GM12878 (cell line): Measurements from ENCODE around the gene ZNF366. TPM values are rescaled to one million over a fixed set of nuclear protein-coding genes. Genes with fewer than 3 reads are reported as not detected.

ENCODE experiments used
- ASH2L ChIP-seq: fragments of 300-600, 200-600 bp; sonication (generic); IDR thresholded peaks from 2 replicates; pipeline ENCODE4 v1.6.1; 2017; ENCODE audit warnings: low read depth, mild to moderate bottlenecking, borderline replicate concordance
- BCL11A ChIP-seq: IDR thresholded peaks from 2 replicates; pipeline ENCODE4 v1.6.1; 2011; ENCODE audit warnings: low read depth, low read length
- BMI1 ChIP-seq: fragments of 450-650 bp; IDR thresholded peaks from 2 replicates; pipeline ENCODE4 v1.6.1; 2016; ENCODE audit warnings: mild to moderate bottlenecking, moderate library complexity, borderline replicate concordance
- BRCA1 ChIP-seq: IDR thresholded peaks from 2 replicates; pipeline ENCODE4 v1.6.1; 2011; ENCODE audit warnings: low read depth, low read length, improper control_type of control experiment
- CBFB ChIP-seq: IDR thresholded peaks from 2 replicates; pipeline ENCODE4 v1.6.1; 2016; ENCODE audit warnings: antibody characterized with exemption, low read depth
- CREM ChIP-seq: IDR thresholded peaks from 2 replicates; pipeline ENCODE4 v1.6.1; 2014; ENCODE audit warnings: antibody characterized with exemption, low read depth
- ELK1 ChIP-seq: IDR thresholded peaks from 2 replicates; pipeline ENCODE4 v1.6.1; 2012; ENCODE audit warnings: low read depth, low read length, improper control_type of control experiment
- ETV6 ChIP-seq, 2 experiments: fragments of 450-650 bp in 1 of 2; IDR thresholded peaks in 1 of 2; conservative IDR thresholded peaks in 1 of 2; 2 replicates each; pipeline ENCODE4 v1.6.1; 2014; ENCODE audit warnings: antibody characterized with exemption in 1 of 2, borderline replicate concordance in 1 of 2, low read depth in 1 of 2, mild to moderate bottlenecking in 1 of 2, moderate library complexity in 1 of 2
- FOS ChIP-seq: IDR thresholded peaks from 3 replicates; pipeline ENCODE4 v1.6.1; 2011; ENCODE audit warnings: borderline replicate concordance; ENCODE audit not compliant: insufficient read length; ENCODE audit errors: extremely low read depth
- JUNB ChIP-seq: IDR thresholded peaks from 2 replicates; pipeline ENCODE4 v1.6.1; 2016; ENCODE audit warnings: antibody characterized with exemption, mild to moderate bottlenecking
- MEF2A ChIP-seq: IDR thresholded peaks from 2 replicates; pipeline ENCODE4 v1.6.1; 2011; ENCODE audit warnings: low read depth, mild to moderate bottlenecking, low read length, moderate library complexity; ENCODE audit not compliant: insufficient read depth
- NFYB ChIP-seq: IDR thresholded peaks from 2 replicates; pipeline ENCODE4 v1.6.1; 2011; ENCODE audit warnings: low read depth, mild to moderate bottlenecking, low read length, improper control_type of control experiment, moderate library complexity; ENCODE audit not compliant: insufficient read depth
- NR2C2 ChIP-seq: IDR thresholded peaks from 2 replicates; pipeline ENCODE4 v1.6.1; 2011; ENCODE audit warnings: borderline replicate concordance, low read depth; ENCODE audit not compliant: control insufficient read depth, insufficient read length
- NR2F1 ChIP-seq: fragments of 450-650 bp; conservative IDR thresholded peaks from 2 replicates; pipeline ENCODE4 v1.6.1; 2017; ENCODE audit warnings: mild to moderate bottlenecking
- NRF1 ChIP-seq: conservative IDR thresholded peaks from 2 replicates; pipeline ENCODE4 v1.6.1; 2011; ENCODE audit warnings: mild to moderate bottlenecking, low read depth, low read length, improper control_type of control experiment
- PAX8 ChIP-seq: fragments of 450-650 bp; IDR thresholded peaks from 2 replicates; pipeline ENCODE4 v1.6.1; 2017; ENCODE audit warnings: mild to moderate bottlenecking, moderate library complexity
- POLR2AphosphoS2 ChIP-seq: IDR thresholded peaks from 2 replicates; pipeline ENCODE4 v1.6.1; 2011; ENCODE audit warnings: low read depth, mild to moderate bottlenecking, low read length, improper control_type of control experiment, moderate library complexity
- POU2F2 ChIP-seq: IDR thresholded peaks from 3 replicates; pipeline ENCODE4 v1.6.1; 2011; ENCODE audit warnings: low read depth, mild to moderate bottlenecking, low read length, borderline replicate concordance
- RELA ChIP-seq: fragments of 450-650 bp; IDR thresholded peaks from 2 replicates; pipeline ENCODE4 v1.8.0; 2014; ENCODE audit warnings: borderline replicate concordance; ENCODE audit not compliant: partially characterized antibody
- SPI1 ChIP-seq: IDR thresholded peaks from 2 replicates; pipeline ENCODE4 v1.6.1; 2011; ENCODE audit warnings: low read depth, mild to moderate bottlenecking, low read length, moderate library complexity, borderline replicate concordance; ENCODE audit not compliant: insufficient read depth
- TAF1 ChIP-seq: IDR thresholded peaks from 2 replicates; pipeline ENCODE4 v1.6.1; 2011; ENCODE audit warnings: mild to moderate bottlenecking, low read depth, low read length, borderline replicate concordance
- WRNIP1 ChIP-seq: IDR thresholded peaks from 2 replicates; pipeline ENCODE4 v1.6.1; 2011; ENCODE audit warnings: low read depth, low read length, improper control_type of control experiment, borderline replicate concordance
- ZNF24 ChIP-seq: fragments of 450-650 bp; IDR thresholded peaks from 2 replicates; pipeline ENCODE4 v1.6.1; 2017; ENCODE audit warnings: antibody characterized with exemption, mild to moderate bottlenecking
- polyA plus RNA-seq, 11 experiments: library from polyadenylated mRNA; depleted of rRNA in 4 of 11; unstranded in 6 of 11; stranded (reverse) in 5 of 11; fragments of >200 nt; fragmentation: Nextera tagmentation in 4 of 11; fragmentation: Illumina TruSeq in 1 of 11; extraction: Ambion mirVana in 4 of 11; extraction: Trizol in 1 of 11; gene quantifications; 1 replicate in 1 of 11; 2 replicates in 10 of 11; pipeline versions ENCODE4 v1.2.1 to v1.2.3, GENCODE V29; 2011 to 2016; ENCODE audit warnings: inconsistent platforms in 2 of 11, missing spikeins in 2 of 11, low read depth in 1 of 11
- total RNA-seq, 4 experiments: library from RNA; depleted of rRNA in 3 of 4; stranded (reverse); fragments of >200 nt in 3 of 4; fragmentation: Illumina TruSeq in 1 of 4; extraction: Trizol in 1 of 4; gene quantifications; 2 replicates each; pipeline versions ENCODE4 v1.2.1 to v1.2.3, GENCODE V29; 2013 to 2021
- TF ChIP-seq, protein P1 (sequence below): IDR thresholded peaks from 2 replicates; pipeline ENCODE4 v1.6.1; 2012; ENCODE audit warnings: low read depth, low read length, improper control_type of control experiment
- TF ChIP-seq, protein P2 (sequence below): fragments of 450-650 bp; IDR thresholded peaks from 2 replicates; pipeline ENCODE4 v1.6.1; 2016; ENCODE audit warnings: mild to moderate bottlenecking, moderate library complexity, borderline replicate concordance
- TF ChIP-seq, protein P3 (sequence below): IDR thresholded peaks from 2 replicates; pipeline ENCODE4 v1.6.1; 2011; ENCODE audit warnings: low read depth, low read length, improper control_type of control experiment, borderline replicate concordance

ZNF366 gene
- total and polyA plus RNA-seq, 10 of the 15 experiments (the other 5 are each of a cell fraction or from before 2014, with no cell fraction given), result 0.01 to 0.18 (median 0.04) TPM; not detected in 6

DNA sequence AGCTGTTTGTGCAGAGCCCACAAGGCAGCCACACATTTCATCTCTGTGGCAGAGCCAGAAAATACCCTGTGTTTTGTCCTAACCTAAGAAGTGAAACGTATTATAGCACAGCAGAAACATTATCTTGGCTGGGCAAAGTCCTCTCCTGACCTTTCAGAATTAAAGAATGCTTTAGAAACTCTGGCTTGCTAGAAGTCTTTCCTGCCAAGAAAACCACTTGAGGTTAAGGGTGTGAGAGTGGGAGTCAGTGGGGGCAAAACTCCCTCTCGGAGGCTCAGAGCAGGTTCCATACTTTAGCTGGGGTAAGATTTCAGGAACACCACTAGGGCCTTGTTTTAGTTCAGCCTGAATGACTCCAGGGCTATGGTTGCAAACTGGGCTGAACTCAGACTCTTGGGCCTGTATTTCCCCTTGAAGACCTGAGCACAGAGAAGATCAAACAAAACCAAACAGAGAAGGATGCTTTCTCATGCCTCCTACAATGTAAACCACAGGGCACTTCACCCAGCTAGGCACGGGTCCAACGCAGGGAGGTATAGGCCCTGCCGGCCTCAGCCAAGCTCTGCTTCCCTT lies 48.0 kb downstream of the ZNF366 start (continued):
- TF ChIP-seq JUNB (no peak), BRCA1 (no peak), ELK1 (no peak), MEF2A (no peak), ETV6 (conservative IDR thresholded peaks at IDR 0.05 in 1 of 2, IDR thresholded peaks at IDR 0.05 in 1 of 2; ENCODE audit: borderline replicate concordance in 1 of 2, low read depth in 1 of 2) (no peak), CBFB (no peak), SPI1 (no peak), NR2C2 (no peak), NFYB (no peak), TAF1 (no peak), WRNIP1 (no peak), BMI1 (no peak), ZNF24 (no peak), NRF1 (no peak), POU2F2 (no peak), NR2F1 (peak; percentile 88), RELA (no peak), ASH2L (no peak), POLR2AphosphoS2 (no peak), BCL11A (peak; percentile 21; the same call in 1 of the 2 replicates), PAX8 (no peak), CREM (no peak), FOS (no peak)
- TF ChIP-seq, protein P1, sequence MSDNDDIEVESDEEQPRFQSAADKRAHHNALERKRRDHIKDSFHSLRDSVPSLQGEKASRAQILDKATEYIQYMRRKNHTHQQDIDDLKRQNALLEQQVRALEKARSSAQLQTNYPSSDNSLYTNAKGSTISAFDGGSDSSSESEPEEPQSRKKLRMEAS, result no peak
- TF ChIP-seq, protein P2, sequence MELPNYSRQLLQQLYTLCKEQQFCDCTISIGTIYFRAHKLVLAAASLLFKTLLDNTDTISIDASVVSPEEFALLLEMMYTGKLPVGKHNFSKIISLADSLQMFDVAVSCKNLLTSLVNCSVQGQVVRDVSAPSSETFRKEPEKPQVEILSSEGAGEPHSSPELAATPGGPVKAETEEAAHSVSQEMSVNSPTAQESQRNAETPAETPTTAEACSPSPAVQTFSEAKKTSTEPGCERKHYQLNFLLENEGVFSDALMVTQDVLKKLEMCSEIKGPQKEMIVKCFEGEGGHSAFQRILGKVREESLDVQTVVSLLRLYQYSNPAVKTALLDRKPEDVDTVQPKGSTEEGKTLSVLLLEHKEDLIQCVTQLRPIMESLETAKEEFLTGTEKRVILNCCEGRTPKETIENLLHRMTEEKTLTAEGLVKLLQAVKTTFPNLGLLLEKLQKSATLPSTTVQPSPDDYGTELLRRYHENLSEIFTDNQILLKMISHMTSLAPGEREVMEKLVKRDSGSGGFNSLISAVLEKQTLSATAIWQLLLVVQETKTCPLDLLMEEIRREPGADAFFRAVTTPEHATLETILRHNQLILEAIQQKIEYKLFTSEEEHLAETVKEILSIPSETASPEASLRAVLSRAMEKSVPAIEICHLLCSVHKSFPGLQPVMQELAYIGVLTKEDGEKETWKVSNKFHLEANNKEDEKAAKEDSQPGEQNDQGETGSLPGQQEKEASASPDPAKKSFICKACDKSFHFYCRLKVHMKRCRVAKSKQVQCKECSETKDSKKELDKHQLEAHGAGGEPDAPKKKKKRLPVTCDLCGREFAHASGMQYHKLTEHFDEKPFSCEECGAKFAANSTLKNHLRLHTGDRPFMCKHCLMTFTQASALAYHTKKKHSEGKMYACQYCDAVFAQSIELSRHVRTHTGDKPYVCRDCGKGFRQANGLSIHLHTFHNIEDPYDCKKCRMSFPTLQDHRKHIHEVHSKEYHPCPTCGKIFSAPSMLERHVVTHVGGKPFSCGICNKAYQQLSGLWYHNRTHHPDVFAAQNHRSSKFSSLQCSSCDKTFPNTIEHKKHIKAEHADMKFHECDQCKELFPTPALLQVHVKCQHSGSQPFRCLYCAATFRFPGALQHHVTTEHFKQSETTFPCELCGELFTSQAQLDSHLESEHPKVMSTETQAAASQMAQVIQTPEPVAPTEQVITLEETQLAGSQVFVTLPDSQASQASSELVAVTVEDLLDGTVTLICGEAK, result no peak
- TF ChIP-seq, protein P3, sequence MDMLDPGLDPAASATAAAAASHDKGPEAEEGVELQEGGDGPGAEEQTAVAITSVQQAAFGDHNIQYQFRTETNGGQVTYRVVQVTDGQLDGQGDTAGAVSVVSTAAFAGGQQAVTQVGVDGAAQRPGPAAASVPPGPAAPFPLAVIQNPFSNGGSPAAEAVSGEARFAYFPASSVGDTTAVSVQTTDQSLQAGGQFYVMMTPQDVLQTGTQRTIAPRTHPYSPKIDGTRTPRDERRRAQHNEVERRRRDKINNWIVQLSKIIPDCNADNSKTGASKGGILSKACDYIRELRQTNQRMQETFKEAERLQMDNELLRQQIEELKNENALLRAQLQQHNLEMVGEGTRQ, result no peak
